GM21360 (cell line): ENCODE data around the gene LHFPL2.
A peak's percentile ranks its signal among the peaks of the same experiment; 100 is the strongest.

ENCODE experiments used
- ATAC-seq: cut with Tn5 transposase; IDR thresholded peaks from one replicate; pipeline ENCODE4 v1.9.1; 2021; ENCODE audit warnings: mild to moderate bottlenecking, moderate library complexity; ENCODE audit not compliant: unreplicated experiment

LHFPL2 gene

DNA sequence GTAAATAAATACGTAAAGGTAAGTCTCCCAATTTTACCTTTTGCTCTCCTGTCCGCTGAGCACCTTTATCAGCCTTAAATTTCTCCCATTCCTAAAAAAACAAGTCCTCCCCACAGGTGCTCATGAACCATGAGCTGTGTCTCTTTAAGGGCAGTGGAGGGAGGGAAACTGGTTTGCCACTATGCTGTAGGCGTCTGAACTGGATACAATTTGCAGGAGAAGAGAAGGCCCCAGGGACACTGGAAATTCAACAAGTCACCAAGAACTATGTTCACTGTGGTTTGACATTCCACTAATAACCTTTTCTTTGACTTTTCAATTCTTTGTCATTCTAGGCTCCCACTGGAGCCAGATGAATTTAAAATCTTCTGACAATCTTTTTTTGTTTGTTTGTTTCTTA, 72.2 kb downstream of the LHFPL2 start:
- ATAC-seq = no peak

DNA sequence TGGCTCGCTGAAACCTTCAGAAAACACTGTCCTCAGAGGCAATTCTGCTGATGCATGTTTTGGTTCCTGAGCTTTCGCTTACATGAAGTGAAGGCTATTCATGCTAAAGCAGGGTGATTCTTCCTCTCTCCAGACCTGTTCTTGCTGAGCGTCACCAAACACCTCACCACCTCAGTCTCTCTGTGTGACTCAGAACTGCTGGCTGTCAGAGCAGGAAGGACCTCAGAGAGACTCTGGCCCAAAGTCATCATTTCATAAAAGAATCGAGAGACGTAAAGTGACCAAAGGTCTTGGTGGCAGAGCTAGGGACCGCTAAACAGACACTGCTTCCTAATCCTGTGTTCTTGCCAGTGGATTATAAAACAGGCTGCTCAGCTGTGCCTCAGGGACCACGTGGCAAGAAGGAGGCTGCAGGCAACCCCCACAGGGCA, 73.8 kb downstream of the LHFPL2 start:
- ATAC-seq = peak; percentile 69

DNA sequence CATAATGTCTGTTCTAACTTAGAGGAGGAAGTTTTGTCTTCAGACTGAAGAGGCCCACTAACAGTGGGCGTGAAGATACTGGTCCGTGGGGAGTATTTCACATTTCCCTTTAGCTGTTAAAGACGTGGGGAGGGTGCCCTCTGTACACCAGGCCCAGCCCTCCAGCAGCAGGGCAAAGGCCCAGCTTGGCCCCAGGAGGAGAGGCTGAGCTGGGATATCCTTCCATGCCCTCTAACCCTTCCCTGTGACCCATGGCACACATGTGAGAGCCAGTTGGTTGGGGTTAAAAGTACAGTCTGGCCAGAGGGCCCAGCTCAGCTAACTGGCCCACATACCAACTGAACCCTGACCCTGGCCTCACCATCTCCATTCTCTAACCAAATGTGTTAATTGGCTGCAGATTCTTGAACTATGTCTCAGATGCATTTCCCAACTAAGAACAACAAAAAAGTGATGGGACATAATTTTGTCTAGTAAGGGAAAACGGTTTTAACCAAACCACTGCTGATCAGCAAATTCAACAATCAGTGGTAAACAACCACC, 74.4 kb downstream of the LHFPL2 start:
- no peak for ATAC-seq

DNA sequence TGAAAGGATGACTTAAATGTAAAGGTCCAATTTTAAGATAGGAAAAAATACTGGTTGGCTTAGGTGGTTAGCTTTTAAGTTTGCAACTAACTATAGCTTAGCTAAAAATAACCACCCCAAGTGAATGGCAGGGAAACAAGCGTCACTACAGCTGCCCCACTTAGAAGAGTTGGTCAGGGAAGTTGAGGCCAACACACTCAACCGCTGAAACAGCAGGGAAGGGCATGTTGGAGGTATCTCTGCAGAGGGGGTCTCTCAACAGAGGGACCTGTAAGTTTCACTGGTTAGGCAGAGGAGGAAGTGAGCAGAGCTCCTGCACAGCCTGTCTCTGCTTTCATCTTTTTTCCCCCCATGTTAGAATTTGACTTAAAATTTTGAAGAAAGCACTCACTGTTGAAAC, 75.3 kb downstream of the LHFPL2 start:
- peak; percentile 53 for ATAC-seq

DNA sequence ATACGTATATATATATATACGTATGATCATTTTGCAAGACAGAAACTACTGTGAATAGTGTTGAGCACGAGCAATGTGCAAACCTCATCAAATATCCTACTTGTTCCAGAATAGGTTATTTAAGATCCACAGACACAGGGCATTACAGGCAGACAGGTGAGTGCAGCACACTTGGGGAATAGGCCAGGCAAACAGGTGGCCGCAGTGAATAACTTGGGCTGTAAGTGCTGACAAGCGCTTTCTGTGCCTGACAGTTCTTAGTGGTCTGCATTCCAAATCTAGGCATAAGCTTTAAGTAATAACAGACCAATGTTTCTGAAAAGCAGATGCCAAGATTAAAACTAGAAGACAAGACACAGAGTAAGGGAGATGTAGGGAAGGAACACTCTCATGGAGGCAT, 77.9 kb downstream of the LHFPL2 start:
- ATAC-seq = no peak

DNA sequence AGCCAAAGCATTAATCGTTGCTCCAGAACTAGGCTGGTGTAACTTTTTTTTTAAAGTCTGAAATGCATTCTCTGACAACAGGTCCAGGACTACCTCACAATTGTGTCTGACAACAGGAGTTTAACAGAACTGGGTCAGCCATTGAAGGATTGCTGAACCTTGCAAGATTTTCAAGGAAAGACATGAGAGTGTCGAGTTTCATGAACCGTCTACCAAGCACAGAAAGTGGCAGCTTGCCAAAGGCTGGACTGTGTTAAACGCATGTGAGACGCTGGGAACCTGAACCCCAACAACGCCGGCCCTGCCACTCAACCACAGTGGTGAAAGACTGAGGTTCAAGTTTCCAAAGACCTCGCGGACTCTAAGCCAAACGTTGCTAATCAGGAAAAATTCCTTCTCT, 79.1 kb downstream of the LHFPL2 start:
- ATAC-seq = no peak

DNA sequence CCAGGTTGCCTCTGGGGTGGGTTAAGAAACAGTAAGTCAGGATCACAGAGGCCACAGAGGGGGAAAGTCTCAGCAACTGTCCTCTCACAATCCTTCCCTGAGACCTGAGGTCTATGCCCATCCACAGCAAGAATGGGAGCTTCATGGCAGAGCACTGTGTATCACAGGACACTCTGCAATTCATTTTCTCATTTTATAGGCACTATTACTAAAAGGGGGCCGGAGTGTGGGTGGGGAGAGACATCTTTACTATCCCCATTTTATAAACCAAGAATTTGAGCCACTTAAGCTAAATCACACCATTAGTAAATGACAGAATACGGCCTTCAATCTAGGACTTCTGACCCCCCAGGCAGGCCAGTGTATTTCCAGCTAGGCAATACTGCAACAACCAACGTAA, 79.9 kb downstream of the LHFPL2 start:
- no peak for ATAC-seq

DNA sequence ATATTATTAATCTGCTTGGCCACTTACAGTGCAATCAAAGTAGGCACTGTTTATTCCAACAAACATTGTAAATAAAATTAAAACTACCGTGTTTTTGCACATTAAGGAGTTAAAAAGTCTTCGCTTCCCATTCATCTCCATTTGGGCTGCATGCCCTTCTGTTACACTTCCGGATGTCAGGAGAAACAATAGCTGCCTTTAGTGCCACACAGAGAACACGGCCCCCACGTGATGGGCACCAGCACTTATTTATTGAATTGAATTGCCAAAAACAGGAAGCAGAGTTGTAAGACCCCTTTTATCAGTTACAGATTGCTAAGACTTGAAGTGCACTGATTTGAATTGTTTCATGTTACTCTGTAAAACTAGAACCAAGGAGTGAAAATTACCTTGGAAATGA, 80.4 kb downstream of the LHFPL2 start:
- no peak for ATAC-seq

DNA sequence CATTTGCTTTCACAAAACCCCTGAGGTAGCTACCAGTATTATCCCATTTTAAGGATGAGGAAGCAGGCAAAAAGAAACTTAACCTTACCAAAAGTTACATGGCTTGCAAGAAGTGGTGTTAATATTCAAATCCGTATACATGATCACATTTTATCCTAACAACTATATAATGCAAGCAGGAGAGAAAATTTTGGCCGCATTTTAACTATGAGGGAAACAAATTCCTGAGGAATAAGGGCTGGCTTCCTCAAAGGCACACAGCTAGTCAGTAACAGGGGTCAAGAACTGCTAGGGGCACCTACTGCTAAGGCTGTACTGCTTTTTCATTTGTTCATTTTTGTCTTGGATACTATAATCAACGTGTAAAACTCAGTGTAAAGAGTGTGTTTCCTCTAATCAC, 81.0 kb downstream of the LHFPL2 start:
- no peak for ATAC-seq

DNA sequence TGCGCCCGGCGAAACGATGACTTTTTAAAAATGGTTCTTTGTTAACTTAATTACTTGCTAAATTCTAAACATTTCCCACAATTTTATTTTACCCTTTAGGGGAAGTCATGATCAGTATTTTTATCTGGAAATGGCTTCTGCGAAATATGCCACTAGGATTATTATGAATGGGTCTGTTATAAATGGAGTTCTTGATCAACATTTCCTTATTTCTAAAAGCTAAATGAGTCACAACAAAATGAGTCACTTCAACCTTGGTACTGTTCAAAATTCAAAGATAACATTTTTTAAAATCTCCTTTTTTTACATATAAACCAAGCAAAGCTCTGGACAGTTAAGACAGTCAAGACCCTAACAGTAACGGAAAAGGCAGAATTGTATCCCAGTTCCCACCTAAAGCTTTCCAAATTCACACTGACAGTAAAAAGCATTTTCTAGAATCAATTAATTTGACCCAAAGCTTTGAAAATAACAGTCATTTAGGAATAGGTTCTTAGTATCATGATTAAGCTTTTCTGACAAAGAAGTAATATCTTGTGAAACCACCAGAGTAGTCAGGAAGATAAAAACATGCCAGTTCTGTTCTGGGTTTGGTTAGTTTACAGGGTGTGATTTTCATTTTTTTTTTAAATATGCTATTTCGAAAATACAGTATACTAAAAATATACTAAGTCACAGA, 81.7 kb downstream of the LHFPL2 start:
- ATAC-seq = no peak

DNA sequence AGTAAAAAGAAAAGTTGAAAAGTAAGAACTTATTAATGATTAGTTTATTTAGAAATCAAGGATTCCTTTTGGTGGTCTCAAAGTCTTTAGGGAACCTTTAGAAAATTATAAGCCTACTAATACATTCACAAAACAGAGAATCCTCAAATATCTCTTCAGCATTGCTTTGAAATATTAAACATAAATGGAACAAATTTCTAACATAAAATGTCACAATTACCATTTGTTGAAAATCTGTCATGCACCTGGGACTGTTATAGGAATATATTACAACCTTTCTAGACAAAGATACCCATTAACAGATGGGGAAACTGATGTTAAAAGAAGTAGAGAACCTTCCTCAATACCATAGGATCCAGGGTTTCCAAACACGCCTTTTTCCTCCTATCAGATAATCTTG, 83.2 kb downstream of the LHFPL2 start:
- ATAC-seq = no peak

DNA sequence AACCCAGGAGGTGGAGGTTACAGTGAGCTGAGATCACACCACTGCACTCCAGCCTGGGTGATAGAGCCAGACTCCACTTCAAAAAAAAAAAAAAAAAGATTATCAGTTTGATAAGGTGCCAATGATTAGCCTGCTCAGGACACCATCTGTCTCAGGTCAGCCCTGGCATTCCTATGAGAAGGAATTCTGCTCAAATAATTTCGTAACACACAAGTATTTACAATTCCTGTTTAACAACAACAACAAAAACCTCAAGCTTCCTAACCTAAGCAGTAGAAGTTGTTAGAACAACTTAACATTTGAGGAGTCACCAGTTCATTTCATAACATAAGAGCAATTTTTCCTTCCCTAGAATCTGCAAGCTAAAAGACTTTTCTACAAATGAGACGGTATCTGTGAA, 85.0 kb downstream of the LHFPL2 start:
- ATAC-seq = no peak

DNA sequence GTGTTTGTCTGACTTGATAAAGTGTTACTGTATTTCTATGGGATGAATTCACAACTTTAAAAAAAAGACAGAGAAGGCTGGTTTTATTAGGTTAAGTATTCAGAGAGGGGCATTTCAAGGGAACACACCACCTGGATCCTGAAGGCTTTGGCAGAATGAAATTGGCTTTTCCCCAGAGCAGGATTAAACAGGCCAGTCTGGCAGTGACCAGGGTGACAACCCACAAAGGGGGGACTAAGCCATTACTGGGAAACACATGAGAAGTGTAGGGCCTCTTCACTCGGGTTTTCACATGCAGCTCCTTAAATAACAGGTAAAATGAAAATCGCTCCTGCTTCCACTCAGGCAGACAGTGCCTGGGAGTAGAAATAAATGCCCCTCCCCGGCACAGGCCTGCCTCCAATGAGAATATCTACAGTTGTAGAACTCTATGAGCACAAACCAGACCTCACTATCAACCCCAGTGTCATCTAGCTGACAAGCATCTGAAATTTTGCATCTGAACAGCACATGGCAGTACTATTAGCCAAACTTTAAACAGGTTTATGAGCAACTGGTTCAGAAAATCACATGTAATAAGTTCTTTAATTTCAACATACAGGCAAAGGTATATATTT, 85.8 kb downstream of the LHFPL2 start:
- no peak for ATAC-seq

DNA sequence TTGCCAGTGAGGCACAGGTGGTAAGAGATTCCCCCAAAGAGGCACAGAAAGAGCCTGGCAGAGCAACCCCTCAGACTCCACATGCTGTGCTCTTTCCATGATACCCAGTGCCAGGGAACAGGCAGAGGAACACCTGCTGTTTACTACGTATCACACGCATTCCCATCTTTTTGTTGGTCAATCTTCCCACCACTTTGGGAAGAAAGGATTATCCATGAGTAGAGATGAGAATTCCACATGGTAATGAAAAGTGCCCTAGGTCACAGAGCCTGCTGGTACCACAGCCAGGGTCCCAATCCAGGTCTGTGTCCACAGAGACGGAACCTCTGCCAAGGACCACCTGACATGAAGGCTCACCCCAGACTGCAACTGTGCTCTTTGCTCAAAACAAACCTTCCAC, 86.6 kb downstream of the LHFPL2 start:
- no peak for ATAC-seq

DNA sequence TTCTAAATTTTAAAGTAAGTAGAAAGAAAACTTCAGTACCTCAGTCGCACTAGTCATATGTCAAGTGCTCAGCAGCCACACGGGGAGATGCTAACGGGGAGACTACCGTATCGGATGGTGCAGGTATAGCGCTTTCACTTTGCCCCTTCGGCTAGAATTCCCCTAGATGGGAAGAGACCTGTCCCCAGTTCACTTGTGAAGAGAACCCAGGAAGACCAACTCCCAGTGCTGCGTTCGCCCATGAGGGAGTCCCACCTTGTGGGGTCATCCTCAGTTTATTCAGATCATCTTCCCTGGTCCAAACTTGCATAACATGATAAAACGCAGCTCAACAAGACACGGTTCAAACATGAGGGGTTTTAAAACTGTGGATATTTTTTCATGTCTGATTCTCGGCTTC, 87.3 kb downstream of the LHFPL2 start:
- ATAC-seq = no peak

DNA sequence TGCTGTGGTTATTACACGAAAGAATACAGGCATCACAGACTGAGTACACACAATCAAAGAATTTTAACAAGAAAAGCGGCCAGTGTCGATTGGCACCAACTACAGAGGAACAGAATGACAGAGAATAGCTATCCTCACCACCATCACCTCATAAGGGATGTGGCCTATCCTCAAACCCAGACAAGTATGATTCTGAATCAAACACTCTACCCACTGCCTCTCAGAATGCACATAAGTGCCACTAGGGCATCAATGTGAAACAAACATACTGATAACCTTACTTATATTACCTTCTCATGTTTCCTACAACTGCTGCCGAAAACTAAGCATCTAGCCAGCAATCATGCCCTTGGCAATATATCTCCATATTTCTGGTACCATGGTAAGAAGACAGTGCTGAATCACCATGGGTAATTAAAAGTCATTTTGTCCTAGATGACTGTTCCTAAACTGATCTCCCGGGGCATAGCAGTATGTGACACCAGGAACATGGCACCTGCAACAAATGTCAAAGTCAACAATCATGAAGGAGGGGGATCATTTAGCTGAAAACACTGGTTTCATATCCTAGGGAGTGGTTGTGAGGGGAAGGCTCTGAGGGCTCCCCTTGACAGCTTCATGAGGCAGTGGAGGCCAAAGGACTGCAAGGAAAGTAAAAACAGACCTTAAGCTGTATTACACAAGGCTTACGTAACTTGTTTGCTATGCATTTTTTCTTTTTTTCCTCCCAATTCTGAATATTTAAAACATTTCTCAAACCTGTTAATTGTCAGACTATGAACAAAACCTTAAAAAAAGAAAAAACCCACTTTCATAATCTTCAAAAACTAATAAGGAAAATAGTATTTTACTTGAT, 88.3 kb downstream of the LHFPL2 start:
- ATAC-seq = no peak

DNA sequence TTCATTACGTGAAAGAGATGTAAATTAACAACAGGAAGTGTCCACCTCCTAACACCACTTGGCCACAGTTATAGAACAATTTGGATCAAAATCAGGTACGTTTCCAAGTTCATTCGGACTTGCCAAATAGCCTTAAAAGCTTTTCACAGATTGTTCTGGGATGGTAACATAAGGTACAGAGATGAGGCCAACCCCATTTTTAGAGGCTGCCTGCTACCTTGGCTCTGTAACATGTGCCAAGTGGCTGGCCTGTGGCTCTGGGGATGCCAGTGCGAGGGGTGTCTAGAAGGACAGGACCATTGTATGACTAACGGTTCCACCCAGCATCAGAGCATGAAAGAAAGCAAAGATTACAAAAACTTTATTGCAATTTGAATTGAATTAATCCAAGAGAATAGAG, 91.0 kb downstream of the LHFPL2 start:
- no peak for ATAC-seq

DNA sequence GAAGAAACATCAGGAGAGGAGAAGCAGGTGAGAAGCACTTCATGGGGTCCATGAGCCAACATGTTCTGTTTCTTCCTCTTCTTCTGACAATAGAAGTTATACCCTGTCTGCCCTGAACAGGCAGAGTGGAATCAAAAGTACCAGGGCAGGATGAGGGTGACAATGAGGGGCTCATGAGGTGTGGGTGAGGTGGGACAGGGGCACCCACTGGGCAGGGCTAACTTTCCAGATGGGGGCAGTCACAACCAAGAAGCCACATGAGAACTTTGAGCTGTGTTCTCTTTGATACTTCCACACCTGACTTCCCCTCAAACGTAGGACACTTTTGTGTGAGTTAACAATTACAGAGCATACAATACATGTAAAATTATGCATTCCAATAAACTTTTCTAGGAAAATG, 92.7 kb downstream of the LHFPL2 start:
- no peak for ATAC-seq

DNA sequence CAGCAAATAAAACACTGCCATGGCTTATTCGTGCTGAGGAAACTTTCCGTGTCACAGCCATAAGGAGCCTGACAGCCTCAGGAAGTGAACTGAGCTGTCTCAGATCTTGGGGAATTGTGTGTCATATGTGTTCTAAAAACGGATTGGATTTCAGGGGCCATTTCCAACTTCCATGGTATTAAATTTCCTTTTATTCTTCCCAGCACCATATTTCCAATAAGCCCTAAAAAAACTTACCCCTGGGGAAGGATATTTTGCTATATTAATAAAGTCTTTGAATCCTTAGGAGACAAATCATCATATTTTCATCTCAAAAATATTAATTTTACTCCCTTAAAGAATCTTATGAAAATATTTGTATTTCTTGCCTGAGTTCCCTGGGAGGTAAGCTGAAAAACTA, 93.9 kb downstream of the LHFPL2 start:
- ATAC-seq = no peak

DNA sequence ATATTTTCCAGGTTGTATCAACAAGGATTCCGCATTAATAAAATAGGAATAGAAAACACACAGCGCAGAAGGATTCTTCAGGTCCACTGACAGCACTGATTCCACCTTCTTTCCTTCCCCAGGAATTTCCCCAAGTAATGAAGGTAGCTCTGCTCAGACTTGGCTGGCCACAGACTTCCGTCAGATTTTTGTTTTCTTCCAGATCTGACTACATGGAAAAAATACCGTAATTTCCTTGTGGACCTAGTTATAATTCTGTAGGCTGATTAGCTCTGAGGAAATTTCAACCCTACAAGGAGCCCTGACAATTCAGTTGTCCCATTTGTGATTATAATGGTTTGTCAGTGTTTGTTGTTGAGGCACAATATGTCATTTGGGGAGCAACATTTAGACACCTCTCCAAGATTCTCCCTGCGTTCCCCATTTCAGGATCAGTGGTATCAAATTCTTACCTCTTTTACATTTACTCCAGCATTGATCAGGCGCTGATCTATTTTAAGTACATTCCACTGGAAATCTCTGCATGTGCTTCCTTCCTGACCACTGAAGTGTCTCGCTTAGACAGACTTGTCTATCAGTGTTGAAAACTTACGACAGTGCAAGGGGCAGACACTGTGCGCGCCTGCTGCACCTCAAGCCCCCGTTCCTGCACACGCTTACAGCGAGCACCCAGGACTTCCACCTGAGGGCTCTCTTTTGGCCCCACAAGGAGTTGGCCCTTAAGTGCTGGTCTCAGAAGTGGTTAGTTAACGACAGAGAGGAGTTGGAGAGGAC, 94.8 kb downstream of the LHFPL2 start:
- no peak for ATAC-seq

DNA sequence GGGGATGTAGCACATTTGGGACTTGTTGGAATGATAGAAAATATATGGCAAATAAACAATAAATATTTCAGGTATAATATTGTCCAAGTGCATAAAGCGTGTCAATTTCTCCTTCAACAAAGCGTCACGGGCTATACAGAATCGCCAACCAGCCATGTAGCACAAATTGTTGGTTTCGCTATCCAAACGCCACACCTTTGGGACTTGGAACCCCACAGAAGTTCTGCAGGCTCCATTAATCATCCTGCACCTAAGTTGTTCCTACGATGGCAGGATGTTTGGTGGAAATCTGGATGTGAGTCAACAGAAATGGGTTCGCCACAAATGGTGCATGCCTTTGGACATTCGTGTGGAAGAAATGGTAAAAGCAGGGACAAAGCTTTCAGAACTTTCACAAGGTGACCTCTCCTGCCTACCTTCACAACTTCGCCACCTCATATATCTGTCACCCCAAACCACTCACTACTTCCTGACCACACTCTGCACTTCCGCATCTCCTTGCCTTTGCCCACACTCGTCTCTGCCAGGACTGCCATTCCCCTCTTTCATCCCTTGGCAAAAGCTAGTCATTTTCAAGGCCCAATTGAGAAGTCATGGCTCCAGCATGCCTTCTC, 95.7 kb downstream of the LHFPL2 start:
- no peak for ATAC-seq
